B cell (primary cell): ENCODE data around the gene FGF3. TPM values are rescaled to one million over a fixed set of nuclear protein-coding genes. Genes with fewer than 3 reads are reported as not detected.

Source experiments
- ATAC-seq: fragments of 200-7000 bp; cut with Tn5 transposase; one replicate; pipeline ENCODE4 v1.10.0; 2021; ENCODE audit warnings: low read depth, mild to moderate bottlenecking, moderate number of reproducible peaks, moderate library complexity
- CTCF ChIA-PET: fragments of 350-600 bp; sonication (Branson Sonifier 250); formaldehyde crosslinking; loops from one replicate; lab custom pipeline; 2021; ENCODE audit warnings: antibody characterized with exemption, inconsistent platforms; lab: Charles Lee
- POLR2A ChIA-PET: fragments of 350-600 bp; sonication (Branson Sonifier 250); formaldehyde crosslinking; loops from one replicate; lab custom pipeline; 2021; ENCODE audit warnings: antibody characterized with exemption; lab: Charles Lee
- DNase-seq: peaks from one replicate; pipeline ENCODE4 v3.0.0; 2013
- H2AFZ ChIP-seq: 2 replicates; pipeline ENCODE4 v1.6.1; 2012; ENCODE audit warnings: mild to moderate bottlenecking, low read depth, low read length; ENCODE audit not compliant: insufficient read depth, poor library complexity, severe bottlenecking
- H3K27ac ChIP-seq, 2 donors: 1 replicate in 1 of 2; 2 replicates in 1 of 2; pipeline ENCODE4 v1.5.1; 2012 to 2013; ENCODE audit warnings: low read length in 2 of 2, mild to moderate bottlenecking in 2 of 2, moderate library complexity in 1 of 2
- H3K27me3 ChIP-seq, 4 experiments: fragments of 200-600 bp in 1 of 4; sonication (generic) in 1 of 4; replicated peaks in 1 of 4; 1 replicate in 2 of 4; 2 replicates in 2 of 4; pipeline versions ENCODE4 v1.6.1 to v1.7.0; 2013 to 2016; ENCODE audit warnings: low read length in 3 of 4, mild to moderate bottlenecking in 2 of 4, mixed read lengths in 1 of 4, moderate library complexity in 1 of 4; ENCODE audit not compliant: insufficient read depth in 4 of 4, control insufficient read depth in 3 of 4; ENCODE audit errors: control extremely low read depth in 1 of 4
- H3K36me3 ChIP-seq, 2 experiments: replicated peaks in 1 of 2; 1 replicate in 1 of 2; 2 replicates in 1 of 2; pipeline versions ENCODE4 v1.6.1 to v1.7.1; 2013; ENCODE audit warnings: low read length in 1 of 2; ENCODE audit not compliant: insufficient read depth in 2 of 2, control insufficient read depth in 1 of 2; ENCODE audit errors: control extremely low read depth in 1 of 2, extremely low read depth in 1 of 2
- H3K4me1 ChIP-seq, 2 donors: fragments of 200-600 bp in 1 of 2; sonication (generic) in 1 of 2; 1 replicate in 1 of 2; 2 replicates in 1 of 2; pipeline versions ENCODE4 v1.5.1 to v1.6.1; 2013 to 2017; ENCODE audit warnings: low read length in 2 of 2; ENCODE audit not compliant: control insufficient read depth in 2 of 2, insufficient read depth in 2 of 2
- H3K4me2 ChIP-seq: replicated peaks from 2 replicates; pipeline ENCODE3; 2012; ENCODE audit warnings: mild to moderate bottlenecking, low read depth, low read length; ENCODE audit not compliant: poor library complexity, severe bottlenecking
- H3K4me3 ChIP-seq, 5 experiments: fragments of 200-600 bp in 1 of 5; sonication (generic) in 1 of 5; 1 replicate in 3 of 5; 2 replicates in 2 of 5; pipeline versions ENCODE4 v1.5.1 to v1.7.0; 2011 to 2016; ENCODE audit warnings: low read length in 4 of 5, mild to moderate bottlenecking in 4 of 5, low read depth in 2 of 5, control low read depth in 1 of 5, moderate library complexity in 1 of 5; ENCODE audit not compliant: insufficient read depth in 1 of 5; ENCODE audit errors: control extremely low read depth in 1 of 5, extremely low read depth in 1 of 5
- H3K79me2 ChIP-seq: fragments of 200-600 bp; sonication (generic); one replicate; pipeline ENCODE4 v1.6.0; 2016; ENCODE audit warnings: low read length; ENCODE audit not compliant: control insufficient read depth, insufficient read depth
- H3K9ac ChIP-seq: fragments of 200-600 bp; sonication (generic); 2 replicates; pipeline ENCODE4 v1.6.1; 2017; ENCODE audit warnings: mild to moderate bottlenecking, low read length, moderate library complexity
- H3K9me3 ChIP-seq, 3 donors: one replicate each; pipeline versions ENCODE4 v1.6.1 to v1.7.1; 2013; ENCODE audit warnings: low read length in 2 of 3; ENCODE audit not compliant: control insufficient read depth in 2 of 3, insufficient read depth in 1 of 3; ENCODE audit errors: control extremely low read depth in 1 of 3
- H4K20me1 ChIP-seq: 2 replicates; pipeline ENCODE4 v1.6.0; 2012; ENCODE audit warnings: mild to moderate bottlenecking, low read length; ENCODE audit not compliant: insufficient read depth, control insufficient read depth, poor library complexity, severe bottlenecking
- H3K27ac Mint-ChIP-seq: one replicate; pipeline ENCODE4 v1.8.0; 2021; ENCODE audit warnings: mixed read lengths
- H3K27me3 Mint-ChIP-seq: one replicate; pipeline ENCODE4 v1.8.0; 2021; ENCODE audit warnings: mixed read lengths
- H3K4me1 Mint-ChIP-seq: one replicate; pipeline ENCODE4 v1.8.0; 2021; ENCODE audit warnings: mixed read lengths
- H3K4me3 Mint-ChIP-seq: one replicate; pipeline ENCODE4 v1.8.0; 2021; ENCODE audit warnings: mixed read lengths
- H3K9me3 Mint-ChIP-seq: one replicate; pipeline ENCODE4 v1.8.0; 2022; ENCODE audit warnings: mixed read lengths; ENCODE audit not compliant: insufficient read depth
- CTCF ChIP-seq: fragments of 200-600 bp; IDR thresholded peaks from one replicate; pipeline ENCODE4 v1.8.0; 2022; ENCODE audit warnings: antibody characterized with exemption, mild to moderate bottlenecking
- EZH2 ChIP-seq: IDR thresholded peaks from 2 replicates; pipeline ENCODE4 v1.6.1; 2012; ENCODE audit warnings: borderline replicate concordance, low read depth, mild to moderate bottlenecking, moderate library complexity, low read length; ENCODE audit not compliant: insufficient read depth, poor library complexity, severe bottlenecking
- WGBS: methylation state at CpG from one replicate; pipeline ENCODE4 v1.1.5; 2013; ENCODE audit warnings: missing lambda C conversion rate; ENCODE audit not compliant: insufficient coverage; 5-methylcytosine and 5-hydroxymethylcytosine counted together
- intact Hi-C: fragments of 100-400 bp; cut with micrococcal nuclease; formaldehyde crosslinking; loops from one replicate; pipeline ENCODE4 v1.10.0; 2022
- polyA plus RNA-seq: library from polyadenylated mRNA; depleted of rRNA; stranded (reverse); fragments of >200 nt; gene quantifications from 2 replicates; pipeline ENCODE4 v1.2.3, GENCODE V29; 2012
- total RNA-seq, 2 donors: library from RNA; stranded (reverse); fragments of 120-200 nt in 1 of 2; gene quantifications; 1 replicate in 1 of 2; 2 replicates in 1 of 2; pipeline versions ENCODE4 v1.2.3 to v1.2.4, GENCODE V29; 2013 to 2022

FGF3 gene
- total and polyA plus RNA-seq, 2 donors (not counting 1 experiment from before 2014, with no cell fraction given): not detected

- no peaks in the 10 kb centered on the region for H3K27me3 ChIP-seq
- no peak for ATAC-seq
- no peak overlapping the region for H2AFZ ChIP-seq
- Mint-ChIP-seq H3K27me3 (peaks cover 7% of the 10 kb centered on the region), H3K27ac (no peak overlapping the region), H3K9me3 (no peaks in the 10 kb centered on the region), H3K4me1 (no peaks in the 10 kb centered on the region), H3K4me3 (no peak overlapping the region)
- H3K27ac ChIP-seq: no peak overlapping the region
- peaks cover 0 to 19% (median 0%) of the 10 kb centered on the region in 3 donors for H3K9me3 ChIP-seq
- H3K4me2 ChIP-seq: no peak overlapping the region
- intact Hi-C loops: no loop called here
- CTCF ChIA-PET: no interaction called here
- no peak overlapping the region for H3K9ac ChIP-seq
- TF ChIP-seq EZH2 (no peak), CTCF (no peak)
- no peaks in the 10 kb centered on the region for H3K36me3 ChIP-seq
- POLR2A ChIA-PET: no interaction called here
- DNase-seq: no peak
- H3K79me2 ChIP-seq: no peaks in the 10 kb centered on the region
- H4K20me1 ChIP-seq: no peaks in the 10 kb centered on the region
- no CpG with 5 or more reads among the region's 1 CpG for WGBS
- no peak overlapping the region for H3K4me3 ChIP-seq
- no peaks in the 10 kb centered on the region for H3K4me1 ChIP-seq
Measured at GRCh38 chr11:69802590-69802989, 16.6 kb downstream of the FGF3 start.

- peak; percentile 21 for ATAC-seq
- TF ChIP-seq CTCF: peak; percentile 63
- no peak for TF ChIP-seq EZH2
- peaks cover 0 to 19% (median 0%) of the 10 kb centered on the region in 3 donors for H3K9me3 ChIP-seq
- H3K27me3 ChIP-seq: no peaks in the 10 kb centered on the region
- ChIA-PET CTCF (no interaction called here), POLR2A (no interaction called here)
- H3K27ac ChIP-seq: no peak overlapping the region
- no peak overlapping the region for H2AFZ ChIP-seq
- Mint-ChIP-seq H3K27me3 (peaks cover 7% of the 10 kb centered on the region), H3K4me3 (no peak overlapping the region), H3K27ac (no peak overlapping the region), H3K4me1 (no peaks in the 10 kb centered on the region), H3K9me3 (no peaks in the 10 kb centered on the region)
- H3K4me3 ChIP-seq: no peak overlapping the region
- peak; percentile 43 for DNase-seq
- H3K4me2 ChIP-seq: no peak overlapping the region
- H3K9ac ChIP-seq: no peak overlapping the region
- no peaks in the 10 kb centered on the region for H3K4me1 ChIP-seq
- no peaks in the 10 kb centered on the region for H3K36me3 ChIP-seq
- H4K20me1 ChIP-seq: no peaks in the 10 kb centered on the region
- WGBS: 49% methylated on average over 7 of the region's 15 CpGs
- no peaks in the 10 kb centered on the region for H3K79me2 ChIP-seq
- intact Hi-C loops: no loop called here
Measured at GRCh38 chr11:69801513-69802335, 17.5 kb downstream of the FGF3 start.
